ENCODE results near the gene GADL1. TPM values are rescaled to one million over a fixed set of nuclear protein-coding genes. Genes with fewer than 3 reads are reported as not detected.

Gene GADL1, protein sequence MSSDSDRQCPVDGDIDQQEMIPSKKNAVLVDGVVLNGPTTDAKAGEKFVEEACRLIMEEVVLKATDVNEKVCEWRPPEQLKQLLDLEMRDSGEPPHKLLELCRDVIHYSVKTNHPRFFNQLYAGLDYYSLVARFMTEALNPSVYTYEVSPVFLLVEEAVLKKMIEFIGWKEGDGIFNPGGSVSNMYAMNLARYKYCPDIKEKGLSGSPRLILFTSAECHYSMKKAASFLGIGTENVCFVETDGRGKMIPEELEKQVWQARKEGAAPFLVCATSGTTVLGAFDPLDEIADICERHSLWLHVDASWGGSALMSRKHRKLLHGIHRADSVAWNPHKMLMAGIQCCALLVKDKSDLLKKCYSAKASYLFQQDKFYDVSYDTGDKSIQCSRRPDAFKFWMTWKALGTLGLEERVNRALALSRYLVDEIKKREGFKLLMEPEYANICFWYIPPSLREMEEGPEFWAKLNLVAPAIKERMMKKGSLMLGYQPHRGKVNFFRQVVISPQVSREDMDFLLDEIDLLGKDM
- not detected for total RNA-seq

DNA sequence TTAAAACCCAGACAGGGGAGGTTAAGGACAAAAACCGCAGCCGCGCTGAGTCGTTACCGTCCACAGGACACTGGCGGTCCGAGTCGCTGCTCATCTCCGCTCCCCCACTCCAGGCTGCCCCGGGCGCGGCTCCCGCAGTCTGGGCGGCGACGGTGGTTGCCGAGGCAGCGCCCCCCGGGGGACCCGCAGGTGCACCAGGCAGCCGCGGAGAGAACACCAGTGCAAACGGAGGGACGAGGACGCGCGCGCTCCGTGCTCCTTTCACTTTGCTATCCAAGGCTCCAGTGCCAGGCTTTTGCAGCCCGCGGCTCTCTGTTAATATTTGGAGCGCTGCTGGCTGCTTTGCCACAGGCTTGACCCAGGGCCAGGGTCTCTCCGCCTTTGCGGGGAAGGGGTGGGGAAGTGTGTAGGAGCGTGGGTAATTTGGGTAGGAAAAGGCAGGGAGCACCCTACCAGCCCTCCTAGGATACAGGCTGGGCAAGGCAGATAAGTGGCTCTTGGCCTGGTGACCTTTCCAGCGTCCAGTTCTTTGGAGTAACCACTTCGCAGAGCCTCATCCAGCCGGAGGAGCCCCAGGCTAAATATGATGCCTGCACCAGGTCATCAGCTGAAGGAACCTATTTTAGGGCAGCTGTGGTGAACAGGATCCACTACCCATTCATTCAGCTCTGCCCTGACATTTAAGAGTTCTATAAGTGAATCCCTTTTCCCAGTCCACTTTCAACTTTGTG is at the start of gene GADL1:
Gene GADL1, minus strand, starts transcription at position 141 of the 731 bp plus-strand sequence. Its CDS starts 47 bp downstream, at position 94.
- Mint-ChIP-seq H3K27me3 (ENCODE audit: low read depth) (peaks cover 31% of the 10 kb centered on the region), H3K36me3 (ENCODE audit: insufficient read depth) (no peaks in the 10 kb centered on the region), H3K9me3 (no peaks in the 10 kb centered on the region), H3K4me1 (ENCODE audit: low read depth) (peaks cover 16% of the 10 kb centered on the region), H3K4me3 (peak within 1 kb of the TSS; percentile 62)
- ATAC-seq (peak in 1 of 2 donors; percentile 58), DNase-seq (no peak)

DNA sequence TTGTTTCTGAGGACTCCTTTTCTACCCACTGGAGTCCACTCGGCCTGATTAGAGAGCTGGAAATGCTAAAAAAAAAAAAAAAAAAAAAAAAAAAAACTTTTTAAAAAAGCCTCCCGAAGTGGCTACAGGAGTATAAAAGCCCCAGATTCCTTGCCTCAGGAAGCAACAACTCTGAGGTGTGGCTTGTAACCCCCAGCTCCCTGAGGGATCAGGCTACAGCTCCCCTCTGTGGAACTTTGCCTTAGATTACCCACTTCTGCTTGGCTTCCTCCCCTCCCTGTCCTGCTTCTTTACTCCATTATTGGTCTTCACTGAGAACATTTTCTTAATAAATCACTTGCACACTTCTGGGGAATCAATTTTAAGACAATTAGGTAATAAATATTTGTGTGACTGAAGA is 49.7 kb upstream of the GADL1 start:
- peaks cover 5% of the 10 kb centered on the region for H3K9me3 Mint-ChIP-seq
- no peak for ATAC-seq
- H3K4me3 Mint-ChIP-seq: no peak overlapping the region
- H3K4me1 Mint-ChIP-seq (ENCODE audit: low read depth): no peaks in the 10 kb centered on the region
- H3K27me3 Mint-ChIP-seq (ENCODE audit: low read depth): no peaks in the 10 kb centered on the region
- peaks cover 2% of the 10 kb centered on the region for H3K36me3 Mint-ChIP-seq (ENCODE audit: insufficient read depth)
- no peak for DNase-seq

DNA sequence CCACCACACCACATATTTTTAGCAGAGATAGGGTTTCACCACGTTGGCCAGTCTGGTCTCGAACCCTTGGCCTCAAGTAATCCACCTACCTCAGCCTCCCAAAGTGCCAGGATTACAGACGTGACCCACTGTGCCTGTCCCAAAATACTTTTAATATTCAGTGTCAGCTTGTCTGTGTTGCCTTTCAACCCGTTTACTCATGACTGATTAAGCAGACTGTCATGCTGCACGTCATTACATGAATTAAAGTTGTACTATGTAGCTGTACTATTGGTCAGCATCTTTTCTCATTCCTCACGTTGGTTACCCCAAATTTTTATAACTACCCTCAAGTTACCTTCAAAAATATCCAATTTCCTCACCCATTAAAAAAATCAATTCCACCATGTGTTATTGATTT is 48.7 kb upstream of the GADL1 start:
- no peak for DNase-seq
- Mint-ChIP-seq H3K27me3 (ENCODE audit: low read depth) (no peaks in the 10 kb centered on the region), H3K4me3 (no peak overlapping the region), H3K4me1 (ENCODE audit: low read depth) (no peaks in the 10 kb centered on the region), H3K9me3 (peaks cover 5% of the 10 kb centered on the region), H3K36me3 (ENCODE audit: insufficient read depth) (peaks cover 2% of the 10 kb centered on the region)
- ATAC-seq: no peak

DNA sequence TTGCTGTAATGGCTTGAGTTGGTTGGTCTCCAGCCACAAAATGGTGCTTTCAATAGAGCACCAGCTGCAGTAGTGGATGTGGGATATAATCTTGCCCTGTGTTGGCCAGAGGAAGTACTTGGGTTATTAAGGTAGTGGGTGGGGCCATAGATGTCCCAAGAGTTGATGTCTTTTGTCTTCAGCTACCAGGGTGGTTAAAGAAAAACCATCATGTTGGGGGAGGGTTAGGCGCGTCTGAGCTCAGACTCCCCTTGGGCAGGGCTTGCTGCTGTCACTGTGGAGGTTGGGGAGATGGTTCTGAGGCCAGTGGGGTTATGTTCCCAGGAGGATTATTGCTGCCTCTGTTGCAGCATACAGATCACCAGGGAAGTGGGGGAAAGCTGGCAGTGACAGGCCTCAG is 46.9 kb upstream of the GADL1 start:
- H3K4me1 Mint-ChIP-seq (ENCODE audit: low read depth): no peaks in the 10 kb centered on the region
- H3K4me3 Mint-ChIP-seq: no peak overlapping the region
- peaks cover 2% of the 10 kb centered on the region for H3K36me3 Mint-ChIP-seq (ENCODE audit: insufficient read depth)

DNA sequence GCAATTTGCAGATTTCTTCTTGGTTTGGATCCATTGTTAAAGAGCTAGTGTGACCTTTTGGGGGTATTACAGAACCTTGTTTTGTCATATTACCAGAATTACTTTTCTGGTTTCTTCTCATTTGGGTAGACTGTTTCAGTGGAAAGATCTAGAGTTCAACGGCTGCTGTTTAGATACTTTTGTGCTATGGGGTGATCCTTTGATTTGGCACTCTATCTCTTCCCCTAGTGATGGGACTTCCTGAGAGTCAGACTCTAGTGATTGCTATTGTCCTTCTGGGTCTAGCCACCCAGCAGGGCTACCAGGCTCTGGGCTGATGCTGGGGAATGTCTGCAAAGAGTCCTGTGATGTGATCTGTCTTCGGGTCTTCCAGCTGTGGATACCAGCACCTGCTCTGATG is 46.3 kb upstream of the GADL1 start:
- Mint-ChIP-seq H3K27me3 (ENCODE audit: low read depth) (no peaks in the 10 kb centered on the region), H3K36me3 (ENCODE audit: insufficient read depth) (peaks cover 2% of the 10 kb centered on the region), H3K4me1 (ENCODE audit: low read depth) (no peaks in the 10 kb centered on the region), H3K4me3 (no peak overlapping the region), H3K9me3 (peaks cover 5% of the 10 kb centered on the region)
- no peak for ATAC-seq
- DNase-seq: no peak

More for the DNA sequence above, 46.9 kb upstream of the GADL1 start:
- ATAC-seq (no peak), DNase-seq (no peak)
- Mint-ChIP-seq H3K9me3 (peaks cover 5% of the 10 kb centered on the region), H3K27me3 (ENCODE audit: low read depth) (no peaks in the 10 kb centered on the region)

DNA sequence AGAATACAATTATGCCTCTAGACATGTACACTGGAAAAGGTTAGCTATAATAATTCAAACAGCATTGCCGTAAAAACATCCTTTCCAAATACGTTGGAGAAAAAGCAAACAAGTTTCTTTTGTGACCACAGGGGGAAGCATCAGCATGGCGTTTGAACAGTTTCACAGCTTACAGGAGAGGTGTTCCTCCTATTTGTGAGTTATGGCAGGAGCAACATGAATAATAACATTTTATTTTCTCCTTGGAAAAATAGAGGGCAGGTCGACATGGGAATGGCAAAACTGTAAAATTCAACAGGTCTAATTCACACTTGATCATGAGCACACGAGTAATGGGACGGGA is 39.7 kb upstream of the GADL1 start:
- no peaks in the 10 kb centered on the region for H3K27me3 Mint-ChIP-seq (ENCODE audit: low read depth)
- no peaks in the 10 kb centered on the region for H3K36me3 Mint-ChIP-seq (ENCODE audit: insufficient read depth)
- H3K4me3 Mint-ChIP-seq: no peak overlapping the region
- peaks cover 9% of the 10 kb centered on the region for H3K4me1 Mint-ChIP-seq (ENCODE audit: low read depth)
- DNase-seq (no peak), ATAC-seq (no peak)
- H3K9me3 Mint-ChIP-seq: no peaks in the 10 kb centered on the region

DNA sequence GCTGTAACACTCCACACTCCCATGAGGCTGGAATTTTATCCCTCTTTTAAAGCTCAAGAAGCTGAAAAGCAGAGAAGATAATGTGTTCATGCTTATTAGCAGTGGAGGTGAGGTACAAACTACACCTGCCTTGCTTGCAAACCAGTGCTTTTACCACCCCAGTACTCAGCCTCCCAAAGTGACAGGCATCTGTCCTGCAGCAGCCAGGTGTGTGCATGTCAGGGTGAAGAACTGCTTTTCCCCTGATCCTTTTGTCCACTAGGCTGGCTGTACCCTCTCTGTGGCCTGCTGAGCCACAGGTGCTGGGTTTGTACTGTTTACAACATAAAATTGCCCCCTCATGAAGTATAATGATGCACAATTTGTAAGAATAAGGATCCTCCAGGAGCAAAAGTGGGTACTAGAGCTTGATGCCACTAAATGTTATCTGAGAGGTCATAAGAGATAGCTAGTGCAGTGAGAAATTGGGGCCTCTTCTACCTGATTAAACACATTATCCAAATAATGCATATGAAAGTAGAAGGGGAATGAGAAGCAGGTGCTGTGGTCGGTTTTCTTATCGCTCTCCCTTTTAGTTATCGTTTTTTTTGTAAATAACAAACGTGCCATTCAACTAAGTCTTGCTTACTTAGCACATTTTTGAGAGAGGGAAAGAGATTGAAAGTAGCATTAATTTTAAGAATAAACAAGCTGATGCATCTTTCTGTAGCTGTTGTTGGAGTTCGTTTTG is 39.2 kb upstream of the GADL1 start:
- no peaks in the 10 kb centered on the region for H3K36me3 Mint-ChIP-seq (ENCODE audit: insufficient read depth)
- no peaks in the 10 kb centered on the region for H3K9me3 Mint-ChIP-seq
- ATAC-seq: no peak
- H3K27me3 Mint-ChIP-seq (ENCODE audit: low read depth): no peaks in the 10 kb centered on the region
- H3K4me3 Mint-ChIP-seq: no peak overlapping the region
- peaks cover 9% of the 10 kb centered on the region for H3K4me1 Mint-ChIP-seq (ENCODE audit: low read depth)
- DNase-seq: no peak

DNA sequence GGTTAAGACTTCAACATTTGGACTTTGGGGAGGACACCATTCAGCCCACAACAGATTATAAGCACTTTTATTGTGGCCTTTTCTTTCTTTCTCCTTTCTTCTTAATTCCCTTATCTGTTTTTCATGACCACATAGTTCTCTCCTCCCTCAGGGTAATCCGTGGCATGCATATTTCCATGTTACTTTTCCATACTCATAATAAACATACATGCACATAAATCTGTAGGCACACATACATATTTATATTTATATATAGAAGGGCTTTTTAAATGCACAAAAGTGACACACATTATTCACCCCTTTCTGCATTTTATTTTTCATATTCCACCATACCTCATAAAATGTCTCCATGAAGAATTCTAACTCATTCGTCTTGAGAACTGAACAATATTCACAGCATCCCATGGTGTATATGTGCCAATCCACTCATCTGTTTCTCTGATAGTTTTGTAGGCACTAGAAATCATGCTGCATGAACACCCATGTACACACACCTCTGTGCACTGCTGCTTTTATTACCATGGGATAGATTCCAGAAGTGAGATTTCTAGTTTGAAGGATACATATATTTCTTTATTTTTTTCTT is 38.1 kb upstream of the GADL1 start:
- no peaks in the 10 kb centered on the region for H3K9me3 Mint-ChIP-seq
- DNase-seq (no peak), ATAC-seq (no peak)
- no peaks in the 10 kb centered on the region for H3K36me3 Mint-ChIP-seq (ENCODE audit: insufficient read depth)
- no peaks in the 10 kb centered on the region for H3K27me3 Mint-ChIP-seq (ENCODE audit: low read depth)
- no peak overlapping the region for H3K4me3 Mint-ChIP-seq
- peaks cover 9% of the 10 kb centered on the region for H3K4me1 Mint-ChIP-seq (ENCODE audit: low read depth)

- DNase-seq (no peak), ATAC-seq (no peak)
- Mint-ChIP-seq H3K4me3 (no peak overlapping the region), H3K36me3 (ENCODE audit: insufficient read depth) (no peaks in the 10 kb centered on the region), H3K27me3 (ENCODE audit: low read depth) (peaks cover 3% of the 10 kb centered on the region), H3K9me3 (peaks cover 11% of the 10 kb centered on the region), H3K4me1 (ENCODE audit: low read depth) (no peaks in the 10 kb centered on the region)
Measured at GRCh38 chr3:30924763-30925162, 30.3 kb upstream of the GADL1 start.

- H3K36me3 Mint-ChIP-seq (ENCODE audit: insufficient read depth): no peaks in the 10 kb centered on the region
Measured at GRCh38 chr3:30919564-30919963, 25.1 kb upstream of the GADL1 start.

DNA sequence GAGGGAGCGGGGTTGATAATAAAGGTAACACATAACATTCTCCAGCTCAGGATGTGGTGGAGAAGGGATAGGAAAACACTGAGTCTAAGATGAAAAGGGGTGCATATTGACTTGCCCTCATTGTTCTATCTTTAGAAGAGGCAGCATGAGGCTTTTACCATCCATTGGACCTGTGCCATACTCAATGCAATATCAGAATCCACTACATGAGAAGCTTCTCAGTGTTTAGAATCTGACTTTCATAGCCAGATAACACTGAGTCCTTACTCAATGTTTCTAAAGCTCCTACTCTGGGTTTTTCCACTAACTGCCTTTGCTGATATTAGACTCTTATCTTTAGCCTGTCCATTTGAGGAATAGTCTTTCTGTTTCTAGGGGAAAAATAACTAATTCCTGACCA is 24.3 kb upstream of the GADL1 start:
- H3K27me3 Mint-ChIP-seq (ENCODE audit: low read depth): peaks cover 3% of the 10 kb centered on the region
- peaks cover 12% of the 10 kb centered on the region for H3K9me3 Mint-ChIP-seq
- DNase-seq (no peak), ATAC-seq (no peak)
- H3K4me1 Mint-ChIP-seq (ENCODE audit: low read depth): no peaks in the 10 kb centered on the region
- H3K36me3 Mint-ChIP-seq (ENCODE audit: insufficient read depth): no peaks in the 10 kb centered on the region
- H3K4me3 Mint-ChIP-seq: no peak overlapping the region

More at GRCh38 chr3:30919564-30919963, 25.1 kb upstream of the GADL1 start:
- Mint-ChIP-seq H3K27me3 (ENCODE audit: low read depth) (peaks cover 3% of the 10 kb centered on the region), H3K4me1 (ENCODE audit: low read depth) (no peaks in the 10 kb centered on the region), H3K4me3 (no peak overlapping the region), H3K9me3 (peaks cover 12% of the 10 kb centered on the region)
- no peak for ATAC-seq
- DNase-seq: no peak

GRCh38 chr3:30915782-30916181 is 21.3 kb upstream of the GADL1 start:
- H3K4me3 Mint-ChIP-seq: no peak overlapping the region
- ATAC-seq: no peak
- no peaks in the 10 kb centered on the region for H3K36me3 Mint-ChIP-seq (ENCODE audit: insufficient read depth)
- peaks cover 10% of the 10 kb centered on the region for H3K9me3 Mint-ChIP-seq
- no peak for DNase-seq
- peaks cover 3% of the 10 kb centered on the region for H3K27me3 Mint-ChIP-seq (ENCODE audit: low read depth)
- H3K4me1 Mint-ChIP-seq (ENCODE audit: low read depth): no peaks in the 10 kb centered on the region

DNA sequence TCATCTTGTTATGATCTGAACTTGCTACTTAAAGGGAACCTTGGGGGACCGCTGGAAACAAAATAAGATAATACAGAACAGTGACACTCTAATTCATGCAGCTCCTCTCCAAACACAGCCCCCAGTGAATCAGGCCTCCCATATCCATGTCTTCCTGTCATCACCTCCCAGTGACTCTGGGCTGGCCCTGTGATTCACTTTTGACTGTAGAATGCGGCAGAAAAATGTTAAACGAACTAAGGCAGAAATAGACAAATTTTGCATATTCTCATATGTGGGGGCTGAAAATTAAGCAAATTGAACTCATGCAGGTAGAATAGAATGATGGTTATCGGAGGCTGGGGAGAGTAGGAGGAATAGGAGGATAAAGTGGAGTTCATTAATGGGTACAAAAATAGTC is 20.2 kb upstream of the GADL1 start:
- peaks cover under 1% of the 10 kb centered on the region for H3K9me3 Mint-ChIP-seq
- no peaks in the 10 kb centered on the region for H3K4me1 Mint-ChIP-seq (ENCODE audit: low read depth)
- DNase-seq (no peak), ATAC-seq (no peak)
- no peaks in the 10 kb centered on the region for H3K36me3 Mint-ChIP-seq (ENCODE audit: insufficient read depth)
- no peak overlapping the region for H3K4me3 Mint-ChIP-seq
- no peaks in the 10 kb centered on the region for H3K27me3 Mint-ChIP-seq (ENCODE audit: low read depth)

GRCh38 chr3:30913176-30913575 is 18.7 kb upstream of the GADL1 start:
- H3K4me3 Mint-ChIP-seq: no peak overlapping the region
- H3K27me3 Mint-ChIP-seq (ENCODE audit: low read depth): no peaks in the 10 kb centered on the region
- ATAC-seq (no peak), DNase-seq (no peak)
- no peaks in the 10 kb centered on the region for H3K9me3 Mint-ChIP-seq
- no peaks in the 10 kb centered on the region for H3K4me1 Mint-ChIP-seq (ENCODE audit: low read depth)
- no peaks in the 10 kb centered on the region for H3K36me3 Mint-ChIP-seq (ENCODE audit: insufficient read depth)
